PFSK-1 (cell line): ENCODE measurements around the gene HES5.

Source experiments
- POLR2AphosphoS5 ChIP-seq: IDR thresholded peaks from 2 replicates; pipeline ENCODE4 v1.6.1; 2012; ENCODE audit warnings: low read depth, mild to moderate bottlenecking, control low read depth, low read length, moderate library complexity
- SIN3A ChIP-seq: IDR thresholded peaks from 2 replicates; pipeline ENCODE4 v1.6.1; 2012; ENCODE audit warnings: mild to moderate bottlenecking, low read length, moderate library complexity, borderline replicate concordance; ENCODE audit not compliant: insufficient read depth
- TAF1 ChIP-seq: IDR thresholded peaks from 2 replicates; pipeline ENCODE4 v1.6.1; 2012; ENCODE audit warnings: low read length, control low read depth, borderline replicate concordance; ENCODE audit not compliant: insufficient read depth
- TF ChIP-seq, protein P1 (sequence below), 2 experiments: IDR thresholded peaks; 2 replicates each; pipeline versions ENCODE4 v1.6.1 to v1.8.0; 2011 to 2012; ENCODE audit warnings: low read depth in 2 of 2, low read length in 2 of 2, control low read depth in 1 of 2, inconsistent platforms in 1 of 2, mild to moderate bottlenecking in 1 of 2, moderate library complexity in 1 of 2; ENCODE audit not compliant: insufficient read depth in 1 of 2

DNA sequence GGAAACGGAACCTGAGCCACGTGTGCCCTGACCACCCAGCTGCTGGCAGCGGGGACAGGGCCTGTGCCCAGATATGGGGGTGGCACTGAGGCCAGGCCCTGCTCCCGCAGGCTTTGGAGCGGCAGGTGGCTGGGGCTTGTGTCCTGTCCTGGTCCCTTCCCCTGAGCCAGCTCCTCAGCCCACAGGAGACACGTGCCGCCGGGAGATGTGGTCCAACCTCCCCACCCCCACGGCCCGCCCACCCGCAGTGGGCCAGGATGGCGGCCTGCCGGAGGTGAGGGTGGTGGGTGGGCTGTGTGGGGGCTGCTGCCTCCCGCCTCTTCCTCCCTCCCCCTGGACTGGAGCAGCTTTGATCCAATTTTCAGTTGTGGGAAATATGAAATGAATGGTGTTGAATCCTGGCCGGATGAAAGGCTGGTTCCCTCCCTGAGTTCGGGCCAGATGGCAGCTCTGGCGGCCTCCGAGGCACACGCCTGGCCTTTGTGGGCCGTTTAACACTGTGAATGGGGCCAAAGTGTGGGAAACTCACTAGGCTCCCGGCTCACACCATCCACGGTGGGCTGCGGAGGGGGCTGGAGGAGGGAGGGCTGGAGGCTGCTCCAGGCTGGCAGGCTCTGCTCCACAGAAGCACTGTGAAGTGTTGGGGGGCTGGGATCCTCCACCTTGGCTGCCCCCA is 2.6 kb upstream of the HES5 start:
- TF ChIP-seq, protein P1, sequence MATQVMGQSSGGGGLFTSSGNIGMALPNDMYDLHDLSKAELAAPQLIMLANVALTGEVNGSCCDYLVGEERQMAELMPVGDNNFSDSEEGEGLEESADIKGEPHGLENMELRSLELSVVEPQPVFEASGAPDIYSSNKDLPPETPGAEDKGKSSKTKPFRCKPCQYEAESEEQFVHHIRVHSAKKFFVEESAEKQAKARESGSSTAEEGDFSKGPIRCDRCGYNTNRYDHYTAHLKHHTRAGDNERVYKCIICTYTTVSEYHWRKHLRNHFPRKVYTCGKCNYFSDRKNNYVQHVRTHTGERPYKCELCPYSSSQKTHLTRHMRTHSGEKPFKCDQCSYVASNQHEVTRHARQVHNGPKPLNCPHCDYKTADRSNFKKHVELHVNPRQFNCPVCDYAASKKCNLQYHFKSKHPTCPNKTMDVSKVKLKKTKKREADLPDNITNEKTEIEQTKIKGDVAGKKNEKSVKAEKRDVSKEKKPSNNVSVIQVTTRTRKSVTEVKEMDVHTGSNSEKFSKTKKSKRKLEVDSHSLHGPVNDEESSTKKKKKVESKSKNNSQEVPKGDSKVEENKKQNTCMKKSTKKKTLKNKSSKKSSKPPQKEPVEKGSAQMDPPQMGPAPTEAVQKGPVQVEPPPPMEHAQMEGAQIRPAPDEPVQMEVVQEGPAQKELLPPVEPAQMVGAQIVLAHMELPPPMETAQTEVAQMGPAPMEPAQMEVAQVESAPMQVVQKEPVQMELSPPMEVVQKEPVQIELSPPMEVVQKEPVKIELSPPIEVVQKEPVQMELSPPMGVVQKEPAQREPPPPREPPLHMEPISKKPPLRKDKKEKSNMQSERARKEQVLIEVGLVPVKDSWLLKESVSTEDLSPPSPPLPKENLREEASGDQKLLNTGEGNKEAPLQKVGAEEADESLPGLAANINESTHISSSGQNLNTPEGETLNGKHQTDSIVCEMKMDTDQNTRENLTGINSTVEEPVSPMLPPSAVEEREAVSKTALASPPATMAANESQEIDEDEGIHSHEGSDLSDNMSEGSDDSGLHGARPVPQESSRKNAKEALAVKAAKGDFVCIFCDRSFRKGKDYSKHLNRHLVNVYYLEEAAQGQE (IDR thresholded peaks at IDR 0.05; ENCODE audit: insufficient read depth in 1 of 2, low read depth in 2 of 2, low read length in 2 of 2): no peak
- no peak for TF ChIP-seq SIN3A
- TF ChIP-seq POLR2AphosphoS5: no peak
- no peak for TF ChIP-seq TAF1
